GM21576 (cell line): Measurements from ENCODE around the gene TNIK.
"Not testable (repeated sequence)": the region's sequence is repeated elsewhere in the genome, so short reads cannot be mapped to it uniquely, and the experiment has no call there.

Source experiments
- ATAC-seq: cut with Tn5 transposase; IDR thresholded peaks from one replicate; pipeline ENCODE4 v1.9.1; 2021; ENCODE audit warnings: mild to moderate bottlenecking, moderate library complexity; ENCODE audit not compliant: unreplicated experiment

TNIK gene

GRCh38 chr3:171366738-171367137 is 93.5 kb downstream of the TNIK start:
- not testable (repeated sequence) for ATAC-seq

- no peak for ATAC-seq
Observed at GRCh38 chr3:171366043-171366442, 94.2 kb downstream of the TNIK start.

GRCh38 chr3:171365489-171365888 is 94.7 kb downstream of the TNIK start:
- ATAC-seq, result no peak

- no peak for ATAC-seq
Observed at GRCh38 chr3:171364500-171364899, 95.7 kb downstream of the TNIK start.

GRCh38 chr3:171363202-171363601 is 97.0 kb downstream of the TNIK start:
- no peak for ATAC-seq

- ATAC-seq, result no peak
Observed at GRCh38 chr3:171362575-171362974, 97.6 kb downstream of the TNIK start.

- no peak for ATAC-seq
Observed at GRCh38 chr3:171358881-171359198, 101.4 kb downstream of the TNIK start.

- ATAC-seq, result no peak
Observed at GRCh38 chr3:171358181-171358880, 101.9 kb downstream of the TNIK start.

- no peak for ATAC-seq
Observed at GRCh38 chr3:171357721-171358120, 102.5 kb downstream of the TNIK start.

GRCh38 chr3:171356251-171356650 is 104.0 kb downstream of the TNIK start:
- no peak for ATAC-seq

- ATAC-seq, result no peak
Observed at GRCh38 chr3:171354706-171355582, 105.3 kb downstream of the TNIK start.

- ATAC-seq, result no peak
Observed at GRCh38 chr3:171354049-171354705, 106.0 kb downstream of the TNIK start.

GRCh38 chr3:171353423-171353822 is 106.8 kb downstream of the TNIK start:
- no peak for ATAC-seq

GRCh38 chr3:171352387-171352935 is 107.7 kb downstream of the TNIK start:
- no peak for ATAC-seq

- ATAC-seq, result no peak
Observed at GRCh38 chr3:171351676-171352075, 108.5 kb downstream of the TNIK start.

- ATAC-seq, result no peak
Observed at GRCh38 chr3:171350364-171350763, 109.8 kb downstream of the TNIK start.

GRCh38 chr3:171349392-171349791 is 110.8 kb downstream of the TNIK start:
- no peak for ATAC-seq

GRCh38 chr3:171348121-171348520 is 112.1 kb downstream of the TNIK start:
- peak; percentile 11 for ATAC-seq

GRCh38 chr3:171347301-171348039 is 112.7 kb downstream of the TNIK start:
- ATAC-seq, result peak; percentile 59

- no peak for ATAC-seq
Observed at GRCh38 chr3:171346582-171347300, 113.5 kb downstream of the TNIK start.
